ENCODE results near the gene DNASE1L2. TPM values are rescaled to one million over a fixed set of nuclear protein-coding genes. Genes with fewer than 3 reads are reported as not detected.
"Not testable (repeated sequence)": the region's sequence is repeated elsewhere in the genome, so short reads cannot be mapped to it uniquely, and the experiment has no call there.

The DNASE1L2 gene
- total and polyA plus RNA-seq, 10 of the 15 experiments (the other 5 are each of a cell fraction or from before 2014, with no cell fraction given) = 0.06 to 1.5 (median 0.29) TPM

DNA sequence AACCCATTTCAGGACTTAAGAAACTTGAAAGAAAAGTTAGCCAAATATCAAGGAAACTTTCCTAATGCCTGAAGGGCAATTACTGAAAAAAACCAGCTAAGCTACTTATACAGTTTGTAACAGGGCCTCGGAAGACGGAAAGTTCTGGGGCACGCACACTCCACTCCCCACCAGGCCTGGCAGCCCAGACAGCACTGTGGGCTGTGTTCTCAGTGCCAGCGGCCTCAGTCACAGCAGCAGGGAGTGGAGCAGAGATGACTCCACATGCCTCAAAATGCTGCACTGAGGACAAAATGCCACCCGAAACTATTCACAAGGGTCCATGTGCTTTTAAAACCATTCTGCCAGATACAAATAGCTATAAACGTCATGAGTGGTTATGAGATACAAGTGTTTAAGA is 21.5 kb downstream of the DNASE1L2 start:
- WGBS (ENCODE audit: insufficient coverage, insufficient replicate concordance, low lambda C conversion rate, missing lambda C conversion rate) = 98% methylated on average over 6 of the region's 6 CpGs
- H3K27me3 ChIP-seq (replicated peaks in 1 of 2; ENCODE audit: control insufficient read depth in 2 of 2, insufficient read depth in 2 of 2, low read length in 1 of 2) = no peaks in the 10 kb centered on the region
- ChIA-PET CTCF (interaction anchor here (0.7 to 1.7 kb wide), 3 partner anchors 63 to 317 kb away, joined by 3 to 5 read pairs (median 3); no protein-coding TSS in a partner anchor), POLR2A (no interaction called here), RAD21 (ENCODE audit: unreplicated experiment) (no interaction called here), SMC1A (ENCODE audit: uncharacterized antibody, unreplicated experiment) (no interaction called here)
- ATAC-seq (no peak), DNase-seq (ENCODE audit: low read depth, low spot score) (no peak), FAIRE-seq (no peak)
- no peak for TF ChIP-seq TARDBP (IDR thresholded peaks at IDR 0.05; ENCODE audit: borderline replicate concordance)
- intact Hi-C loops (cut with micrococcal nuclease; ENCODE audit: unreplicated experiment) = no loop called here
- no peak overlapping the region for H3K9ac ChIP-seq (ENCODE audit: control insufficient read depth, insufficient read depth, low read length)
- no peak overlapping the region for H3K4me3 ChIP-seq
- H3K27ac ChIP-seq (ENCODE audit: control insufficient read depth, insufficient read depth) = no peak overlapping the region
- H3K9me3 ChIP-seq (replicated peaks; ENCODE audit: control insufficient read depth, insufficient read depth, low read length) = no peaks in the 10 kb centered on the region
- peaks cover 2% of the 10 kb centered on the region; the same call in 1 of the 2 replicates for H3K79me2 ChIP-seq (ENCODE audit: control insufficient read depth, insufficient read depth, low read length)
- no peak overlapping the region for H2AFZ ChIP-seq (ENCODE audit: control insufficient read depth, low read depth, low read length)
- no TSS peak for BruUV-seq (replicated peaks)
- H3K36me3 ChIP-seq (ENCODE audit: control insufficient read depth in 2 of 2, insufficient read depth in 2 of 2, low read length in 1 of 2) = peaks cover 33 to 50% of the 10 kb centered on the region in 2 experiments
- H3K4me2 ChIP-seq (ENCODE audit: control insufficient read depth, insufficient read depth) = no peak overlapping the region
- in situ Hi-C loops (cut with MboI) = no loop called here
- H4K20me1 ChIP-seq (ENCODE audit: control insufficient read depth, insufficient read depth) = no peaks in the 10 kb centered on the region
- no peaks in the 10 kb centered on the region for H3K4me1 ChIP-seq (ENCODE audit: control insufficient read depth, insufficient read depth, low read length)

DNA sequence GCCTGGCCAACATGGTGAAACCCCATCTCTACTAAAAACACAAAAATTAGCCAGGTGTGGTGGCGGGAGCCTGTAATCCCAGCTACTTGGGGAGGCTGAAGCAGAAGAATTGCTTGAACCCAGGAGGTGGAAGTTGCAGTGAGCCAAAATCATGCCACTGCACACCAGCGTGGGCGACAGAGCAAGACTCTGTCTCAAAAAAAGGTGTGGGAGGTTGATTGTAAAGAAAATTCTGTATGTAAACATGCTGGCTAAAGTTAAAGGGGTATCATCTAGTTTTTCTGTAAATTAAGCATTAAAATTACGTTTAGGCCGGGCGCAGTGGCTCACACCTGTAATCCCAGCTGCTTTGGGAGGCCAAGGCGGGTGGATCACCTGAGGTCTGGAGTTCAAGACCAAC is 22.3 kb downstream of the DNASE1L2 start:
- BruUV-seq (replicated peaks); H3K4me3 ChIP-seq; RAD21 ChIA-PET (ENCODE audit: unreplicated experiment); H3K79me2 ChIP-seq (ENCODE audit: control insufficient read depth, insufficient read depth, low read length); H3K4me1 ChIP-seq (ENCODE audit: control insufficient read depth, insufficient read depth, low read length); H3K9ac ChIP-seq (ENCODE audit: control insufficient read depth, insufficient read depth, low read length); H2AFZ ChIP-seq (ENCODE audit: control insufficient read depth, low read depth, low read length); DNase-seq (ENCODE audit: low read depth, low spot score); H4K20me1 ChIP-seq (ENCODE audit: control insufficient read depth, insufficient read depth); FAIRE-seq; H3K4me2 ChIP-seq (ENCODE audit: control insufficient read depth, insufficient read depth); in situ Hi-C loops (cut with MboI); H3K27me3 ChIP-seq (replicated peaks in 1 of 2; ENCODE audit: control insufficient read depth in 2 of 2, insufficient read depth in 2 of 2, low read length in 1 of 2); H3K27ac ChIP-seq (ENCODE audit: control insufficient read depth, insufficient read depth); ATAC-seq; H3K9me3 ChIP-seq (replicated peaks; ENCODE audit: control insufficient read depth, insufficient read depth, low read length); intact Hi-C loops (cut with micrococcal nuclease; ENCODE audit: unreplicated experiment): not testable (repeated sequence)
- 95% methylated on average over 7 of the region's 7 CpGs for WGBS (ENCODE audit: insufficient coverage, insufficient replicate concordance, low lambda C conversion rate, missing lambda C conversion rate)
- ChIA-PET SMC1A (ENCODE audit: uncharacterized antibody, unreplicated experiment) (interaction anchor here (1.2 kb wide), 1 partner anchor 21 kb away, joined by 3 read pairs; no protein-coding TSS in a partner anchor), CTCF (interaction anchor here (0.7 to 1.7 kb wide), 2 partner anchors 64 to 833 kb away, joined by 3 to 5 read pairs; no protein-coding TSS in a partner anchor), POLR2A (interaction anchor here (0.6 kb wide), 1 partner anchor 37 kb away, joined by 4 read pairs; no protein-coding TSS in a partner anchor)
- peaks cover 39 to 54% of the 10 kb centered on the region in 2 experiments for H3K36me3 ChIP-seq (ENCODE audit: control insufficient read depth in 2 of 2, insufficient read depth in 2 of 2, low read length in 1 of 2)

All from GM12878 (cell line).